Astrocyte (in vitro differentiated cells and primary cell): ENCODE data around the gene SMC1B. TPM values are rescaled to one million over a fixed set of nuclear protein-coding genes. Genes with fewer than 3 reads are reported as not detected.

Source experiments
- DNase-seq: peaks from one replicate; pipeline ENCODE4 v3.0.0-alpha.2; 2010; ENCODE audit warnings: low read depth
- FAIRE-seq: peaks from 2 replicates; lab custom pipeline; 2011; peaks lifted over from hg19 to GRCh38; lab: Jason Lieb, UNC
- H2AFZ ChIP-seq: 2 replicates; pipeline ENCODE4 v1.6.0; 2012; ENCODE audit warnings: low read depth, low read length, inconsistent platforms
- H3K27ac ChIP-seq: 2 replicates; pipeline ENCODE4 v1.5.1; 2011; ENCODE audit warnings: low read depth, low read length, inconsistent platforms
- H3K27me3 ChIP-seq: 2 replicates; pipeline ENCODE4 v1.6.0; 2011; ENCODE audit warnings: low read length, inconsistent platforms; ENCODE audit not compliant: insufficient read depth
- H3K36me3 ChIP-seq: 2 replicates; pipeline ENCODE4 v1.5.1; 2011; ENCODE audit warnings: low read length, inconsistent platforms; ENCODE audit not compliant: insufficient read depth
- H3K4me1 ChIP-seq: 2 replicates; pipeline ENCODE4 v1.5.1; 2011; ENCODE audit warnings: low read length, inconsistent platforms; ENCODE audit not compliant: insufficient read depth
- H3K4me2 ChIP-seq: 2 replicates; pipeline ENCODE4 v1.6.0; 2012; ENCODE audit warnings: low read length, inconsistent platforms
- H3K4me3 ChIP-seq: 2 replicates; pipeline ENCODE4 v1.5.1; 2011; ENCODE audit warnings: low read depth, mild to moderate bottlenecking, low read length, inconsistent platforms; ENCODE audit not compliant: insufficient read depth
- H3K79me2 ChIP-seq: 2 replicates; pipeline ENCODE4 v1.6.0; 2012; ENCODE audit warnings: mild to moderate bottlenecking, low read length, inconsistent platforms; ENCODE audit not compliant: insufficient read depth
- H3K9ac ChIP-seq: 2 replicates; pipeline ENCODE4 v1.6.0; 2012; ENCODE audit warnings: mild to moderate bottlenecking, low read length, inconsistent platforms
- H3K9me3 ChIP-seq: 2 replicates; pipeline ENCODE4 v1.5.1; 2012; ENCODE audit warnings: low read depth, mild to moderate bottlenecking, low read length, inconsistent platforms; ENCODE audit not compliant: insufficient read depth
- H4K20me1 ChIP-seq: 2 replicates; pipeline ENCODE4 v1.6.0; 2012; ENCODE audit warnings: low read length, inconsistent platforms; ENCODE audit not compliant: insufficient read depth
- H3K27ac Mint-ChIP-seq: one replicate; pipeline ENCODE4 v1.8.0; 2021; ENCODE audit warnings: mild to moderate bottlenecking, mixed read lengths; ENCODE audit not compliant: unreplicated experiment
- H3K27me3 Mint-ChIP-seq: one replicate; pipeline ENCODE4 v1.8.0; 2021; ENCODE audit warnings: low read depth, mixed read lengths; ENCODE audit not compliant: unreplicated experiment
- H3K36me3 Mint-ChIP-seq: one replicate; pipeline ENCODE4 v1.8.0; 2021; ENCODE audit warnings: low read depth, mixed read lengths; ENCODE audit not compliant: unreplicated experiment
- H3K4me1 Mint-ChIP-seq: one replicate; pipeline ENCODE4 v1.8.0; 2021; ENCODE audit warnings: low read depth, mixed read lengths; ENCODE audit not compliant: unreplicated experiment
- H3K4me3 Mint-ChIP-seq: one replicate; pipeline ENCODE4 v1.8.0; 2021; ENCODE audit warnings: mild to moderate bottlenecking, moderate library complexity, mixed read lengths; ENCODE audit not compliant: unreplicated experiment
- H3K9me3 Mint-ChIP-seq: one replicate; pipeline ENCODE4 v1.8.0; 2021; ENCODE audit warnings: mild to moderate bottlenecking, mixed read lengths; ENCODE audit not compliant: unreplicated experiment
- EZH2 ChIP-seq: IDR thresholded peaks from 2 replicates; pipeline ENCODE4 v1.6.1; 2012; ENCODE audit warnings: mild to moderate bottlenecking, low read length, inconsistent platforms; ENCODE audit not compliant: insufficient read depth
- total RNA-seq: library from RNA; stranded (reverse); gene quantifications from 2 replicates; pipeline ENCODE4 v1.2.1, GENCODE V29; 2021
- TF ChIP-seq, protein P1 (sequence below): IDR thresholded peaks from 2 replicates; pipeline ENCODE4 v1.5.1; 2011; ENCODE audit warnings: low read depth, mild to moderate bottlenecking, inconsistent platforms, low read length, moderate library complexity; ENCODE audit not compliant: insufficient read depth

SMC1B gene
- total RNA-seq, 1 donor from 2014 or later = not detected

DNA sequence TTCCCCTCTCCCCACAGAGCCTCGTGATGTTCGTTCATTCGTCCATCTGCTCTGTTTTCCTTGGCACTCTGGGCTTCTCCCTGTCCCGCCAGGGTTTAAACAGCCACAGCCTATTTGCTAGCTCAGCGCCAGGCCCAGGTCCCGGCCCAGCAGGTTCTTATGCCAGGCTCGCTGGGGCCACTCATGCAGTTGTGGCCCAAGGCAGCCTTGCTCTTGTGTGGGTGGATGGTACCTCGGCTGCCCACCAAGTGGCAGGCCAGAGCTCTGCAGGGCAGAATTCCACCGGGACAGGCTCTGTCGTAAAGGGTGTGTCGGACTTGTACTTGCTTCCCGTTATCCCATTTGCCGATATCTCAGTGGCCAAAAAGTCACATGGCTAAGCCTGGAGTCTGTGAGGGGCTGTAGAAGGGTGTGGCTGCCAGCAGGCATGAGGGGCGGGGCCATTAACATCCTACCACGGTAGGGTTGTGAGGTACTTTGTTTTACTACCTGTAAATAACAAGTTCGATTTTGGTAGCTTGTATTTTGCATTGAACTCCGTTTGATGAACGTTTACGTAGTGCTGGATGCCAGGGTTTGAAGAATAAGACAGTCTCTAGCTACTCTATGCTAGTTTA lies 95.7 kb downstream of the SMC1B start:
- Mint-ChIP-seq H3K9me3 (no peaks in the 10 kb centered on the region), H3K36me3 (peaks cover 1% of the 10 kb centered on the region), H3K27ac (peak overlapping the region; percentile 98), H3K4me1 (peaks cover 25% of the 10 kb centered on the region), H3K27me3 (no peaks in the 10 kb centered on the region), H3K4me3 (no peak overlapping the region)
- DNase-seq (peak; percentile 53), FAIRE-seq (no peak)
- Histone ChIP-seq H3K4me3 (peak overlapping the region; percentile 4), H3K9ac (peak overlapping the region; percentile 64), H3K4me2 (peak overlapping the region; percentile 76), H3K79me2 (peaks cover 68% of the 10 kb centered on the region), H2AFZ (peak overlapping the region; percentile 38), H3K36me3 (peaks cover 4% of the 10 kb centered on the region), H3K4me1 (peaks cover 26% of the 10 kb centered on the region), H3K9me3 (no peaks in the 10 kb centered on the region), H3K27ac (peak overlapping the region; percentile 81), H3K27me3 (no peaks in the 10 kb centered on the region), H4K20me1 (peaks cover 12% of the 10 kb centered on the region)
- no peak for TF ChIP-seq EZH2
- TF ChIP-seq, protein P1, sequence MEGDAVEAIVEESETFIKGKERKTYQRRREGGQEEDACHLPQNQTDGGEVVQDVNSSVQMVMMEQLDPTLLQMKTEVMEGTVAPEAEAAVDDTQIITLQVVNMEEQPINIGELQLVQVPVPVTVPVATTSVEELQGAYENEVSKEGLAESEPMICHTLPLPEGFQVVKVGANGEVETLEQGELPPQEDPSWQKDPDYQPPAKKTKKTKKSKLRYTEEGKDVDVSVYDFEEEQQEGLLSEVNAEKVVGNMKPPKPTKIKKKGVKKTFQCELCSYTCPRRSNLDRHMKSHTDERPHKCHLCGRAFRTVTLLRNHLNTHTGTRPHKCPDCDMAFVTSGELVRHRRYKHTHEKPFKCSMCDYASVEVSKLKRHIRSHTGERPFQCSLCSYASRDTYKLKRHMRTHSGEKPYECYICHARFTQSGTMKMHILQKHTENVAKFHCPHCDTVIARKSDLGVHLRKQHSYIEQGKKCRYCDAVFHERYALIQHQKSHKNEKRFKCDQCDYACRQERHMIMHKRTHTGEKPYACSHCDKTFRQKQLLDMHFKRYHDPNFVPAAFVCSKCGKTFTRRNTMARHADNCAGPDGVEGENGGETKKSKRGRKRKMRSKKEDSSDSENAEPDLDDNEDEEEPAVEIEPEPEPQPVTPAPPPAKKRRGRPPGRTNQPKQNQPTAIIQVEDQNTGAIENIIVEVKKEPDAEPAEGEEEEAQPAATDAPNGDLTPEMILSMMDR = peak; percentile 17

DNA sequence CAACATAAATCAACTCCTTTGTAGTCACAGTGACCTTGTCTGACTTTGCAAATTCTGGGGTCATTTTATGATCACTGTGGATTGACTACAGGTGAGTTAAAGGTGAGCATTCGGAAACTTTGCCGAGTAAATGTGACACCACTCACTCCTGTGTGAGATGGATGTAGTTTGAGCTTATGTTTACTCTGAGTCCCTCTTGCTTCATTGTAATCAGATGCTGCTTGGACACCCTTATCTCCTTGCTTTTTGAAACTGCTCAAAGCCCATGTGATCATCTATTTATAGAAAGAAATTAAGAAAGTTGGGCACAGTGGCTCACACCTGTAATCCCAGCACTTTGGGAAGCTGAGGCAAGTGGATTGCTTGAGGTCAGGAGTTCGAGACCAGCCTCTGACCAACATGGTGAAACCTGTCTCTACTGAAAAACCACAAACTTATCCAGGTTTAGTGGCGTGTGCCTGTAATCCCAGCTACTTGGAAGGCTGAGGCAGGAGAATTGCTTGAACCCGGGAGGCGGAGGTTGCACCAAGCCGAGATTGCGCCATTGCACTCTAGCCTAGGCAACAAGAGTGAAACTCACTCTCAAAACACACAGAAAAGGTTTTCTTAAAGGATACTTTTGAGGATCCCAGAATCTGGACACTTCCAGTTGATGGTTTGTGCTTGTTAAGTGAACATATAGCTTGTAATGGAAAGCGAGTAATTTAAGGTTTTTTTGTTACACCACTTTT lies 96.4 kb downstream of the SMC1B start:
- DNase-seq (no peak), FAIRE-seq (no peak)
- Histone ChIP-seq H3K27ac (peak overlapping the region; percentile 81), H3K9ac (peak overlapping the region; percentile 64), H3K79me2 (peaks cover 69% of the 10 kb centered on the region), H3K36me3 (no peaks in the 10 kb centered on the region), H3K4me3 (no peak overlapping the region), H3K9me3 (no peaks in the 10 kb centered on the region), H3K4me2 (peak overlapping the region; percentile 76), H4K20me1 (peaks cover 11% of the 10 kb centered on the region), H2AFZ (no peak overlapping the region), H3K4me1 (peaks cover 26% of the 10 kb centered on the region), H3K27me3 (no peaks in the 10 kb centered on the region)
- peaks cover 25% of the 10 kb centered on the region for H3K4me1 Mint-ChIP-seq
- peaks cover 2% of the 10 kb centered on the region for H3K36me3 Mint-ChIP-seq
- H3K27ac Mint-ChIP-seq = no peak overlapping the region
- TF ChIP-seq, protein P1 = no peak
- TF ChIP-seq EZH2 = no peak
- H3K27me3 Mint-ChIP-seq = no peaks in the 10 kb centered on the region
- H3K9me3 Mint-ChIP-seq = no peaks in the 10 kb centered on the region
- no peak overlapping the region for H3K4me3 Mint-ChIP-seq

DNA sequence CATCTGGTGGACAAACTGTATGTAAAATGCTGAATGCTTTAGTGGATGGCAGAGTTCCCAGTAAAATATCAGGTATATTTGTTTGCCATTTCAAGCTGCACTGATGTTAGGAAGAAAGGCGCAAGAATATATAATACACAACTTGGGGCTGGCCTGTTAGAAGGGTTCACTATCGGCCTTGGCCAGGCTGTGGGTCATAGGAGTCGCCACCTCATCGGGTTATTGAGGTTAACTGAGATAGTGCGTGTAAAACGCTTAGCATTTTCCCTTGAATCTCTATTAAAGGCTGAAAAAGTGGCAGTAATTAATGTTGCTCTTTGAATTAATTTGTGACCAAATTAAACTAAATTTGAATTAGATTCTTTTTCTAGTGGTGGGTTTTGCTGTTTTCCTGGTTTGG lies 98.6 kb downstream of the SMC1B start:
- Histone ChIP-seq H2AFZ (no peak overlapping the region), H3K27ac (no peak overlapping the region), H3K9me3 (no peaks in the 10 kb centered on the region), H3K4me1 (peaks cover 31% of the 10 kb centered on the region), H3K36me3 (no peaks in the 10 kb centered on the region), H4K20me1 (peaks cover 28% of the 10 kb centered on the region), H3K4me3 (no peak overlapping the region), H3K79me2 (peaks cover 65% of the 10 kb centered on the region), H3K27me3 (no peaks in the 10 kb centered on the region), H3K9ac (no peak overlapping the region), H3K4me2 (no peak overlapping the region)
- Mint-ChIP-seq H3K27me3 (no peaks in the 10 kb centered on the region), H3K36me3 (peaks cover 4% of the 10 kb centered on the region), H3K27ac (no peak overlapping the region), H3K4me1 (peaks cover 27% of the 10 kb centered on the region), H3K9me3 (no peaks in the 10 kb centered on the region), H3K4me3 (no peak overlapping the region)
- no peak for FAIRE-seq
- DNase-seq = no peak
- TF ChIP-seq EZH2 = no peak
- TF ChIP-seq, protein P1 = no peak
